ENCODE measurements around the gene YIPF1. TPM values are rescaled to one million over a fixed set of nuclear protein-coding genes. Genes with fewer than 3 reads are reported as not detected.

Gene YIPF1
- polyA plus RNA-seq, 4 donors: 19.0 to 26.2 (median 22.9) TPM

DNA sequence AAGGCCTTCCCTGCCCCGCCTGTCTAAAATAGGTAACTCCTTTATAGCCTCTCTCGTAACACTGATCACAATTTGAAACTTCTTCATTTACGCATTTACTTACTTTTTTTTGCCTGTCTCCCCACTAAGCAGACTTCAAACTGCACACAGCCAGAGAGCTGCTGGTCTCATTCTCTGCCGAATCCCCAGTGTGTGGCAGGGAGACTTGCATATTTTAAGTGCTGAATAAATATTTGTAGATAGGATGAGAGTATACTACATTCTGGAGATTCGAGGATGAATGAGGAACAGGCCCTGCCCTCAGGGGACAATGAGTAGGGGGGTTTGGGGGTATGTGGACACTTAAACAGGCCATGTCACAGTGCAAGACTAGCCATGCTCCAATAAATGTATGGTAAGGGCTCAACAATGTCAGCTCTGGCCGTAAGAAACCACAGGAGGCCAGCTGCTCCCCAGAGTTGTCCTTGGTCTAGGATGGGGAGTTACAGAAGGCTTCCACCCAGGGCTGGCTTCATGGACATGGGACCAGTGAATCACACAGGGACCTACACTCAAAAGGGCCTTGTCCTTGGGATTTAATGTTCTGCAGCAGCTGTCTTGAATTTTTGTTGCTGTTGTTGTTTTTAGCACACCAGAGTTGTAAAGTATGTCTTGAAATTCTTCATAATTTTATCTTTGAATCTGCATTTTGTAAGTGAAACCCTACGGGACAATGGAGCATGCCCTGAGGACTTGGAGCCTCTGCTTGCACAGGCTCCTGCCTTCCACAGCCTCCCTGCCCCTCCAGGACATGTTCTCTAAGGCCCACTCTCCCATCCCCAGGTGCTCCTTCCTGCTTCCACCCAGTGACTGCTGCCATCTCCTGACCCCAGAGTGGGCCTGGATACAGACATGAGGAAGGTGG, 12.9 kb upstream of the YIPF1 start:
- Histone ChIP-seq H3K4me3 (ENCODE audit: low read depth in 1 of 3, low read length in 3 of 3) (no peak overlapping the region), H3K36me3 (ENCODE audit: control insufficient read depth in 3 of 3, insufficient read depth in 2 of 3, low read depth in 1 of 3, low read length in 3 of 3) (no peaks in the 10 kb centered on the region), H3K27ac (ENCODE audit: low read depth in 1 of 3, low read length in 2 of 3) (no peak overlapping the region), H3K27me3 (ENCODE audit: control insufficient read depth in 3 of 3, insufficient read depth in 3 of 3, low read length in 3 of 3) (no peaks in the 10 kb centered on the region), H3K4me1 (ENCODE audit: control insufficient read depth in 3 of 3, insufficient read depth in 2 of 3, low read depth in 1 of 3, low read length in 2 of 3) (peaks cover 0 to 2% (median 0%) of the 10 kb centered on the region in 3 donors), H3K9me3 (ENCODE audit: control insufficient read depth in 2 of 2, insufficient read depth in 1 of 2, low read depth in 1 of 2, low read length in 1 of 2) (no peaks in the 10 kb centered on the region)
- FAIRE-seq (no peak), DNase-seq (no peak)
- WGBS, 3 donors: 76 to 85% (median 83%) methylated on average over 7 of the region's 7 CpGs

GRCh38 chr1:53899708-53900107, 10.1 kb upstream of the YIPF1 start:
- Histone ChIP-seq H3K27me3 (ENCODE audit: control insufficient read depth in 3 of 3, insufficient read depth in 3 of 3, low read length in 3 of 3) (no peaks in the 10 kb centered on the region), H3K4me3 (ENCODE audit: low read depth in 1 of 3, low read length in 3 of 3) (no peak overlapping the region), H3K4me1 (ENCODE audit: control insufficient read depth in 3 of 3, insufficient read depth in 2 of 3, low read depth in 1 of 3, low read length in 2 of 3) (peaks cover 0 to 2% (median 0%) of the 10 kb centered on the region in 3 donors), H3K9me3 (ENCODE audit: control insufficient read depth in 2 of 2, insufficient read depth in 1 of 2, low read depth in 1 of 2, low read length in 1 of 2) (no peaks in the 10 kb centered on the region), H3K27ac (ENCODE audit: low read depth in 1 of 3, low read length in 2 of 3) (no peak overlapping the region), H3K36me3 (ENCODE audit: control insufficient read depth in 3 of 3, insufficient read depth in 2 of 3, low read depth in 1 of 3, low read length in 3 of 3) (no peaks in the 10 kb centered on the region)
- WGBS, 3 donors: 76 to 81% (median 80%) methylated on average over 3 of the region's 3 CpGs
- DNase-seq (no peak), FAIRE-seq (no peak)

- no peaks in the 10 kb centered on the region for H3K27me3 ChIP-seq (ENCODE audit: control insufficient read depth in 3 of 3, insufficient read depth in 3 of 3, low read length in 3 of 3)
- DNase-seq (no peak), FAIRE-seq (no peak)
- H3K4me1 ChIP-seq (ENCODE audit: control insufficient read depth in 3 of 3, insufficient read depth in 2 of 3, low read depth in 1 of 3, low read length in 2 of 3): peaks cover 0 to 2% (median 0%) of the 10 kb centered on the region in 3 donors
- no peaks in the 10 kb centered on the region for H3K9me3 ChIP-seq (ENCODE audit: control insufficient read depth in 2 of 2, insufficient read depth in 1 of 2, low read depth in 1 of 2, low read length in 1 of 2)
- WGBS, 3 donors: 2 to 18% (median 15%) methylated on average over 2 of the region's 2 CpGs
- no peaks in the 10 kb centered on the region for H3K36me3 ChIP-seq (ENCODE audit: control insufficient read depth in 3 of 3, insufficient read depth in 2 of 3, low read depth in 1 of 3, low read length in 3 of 3)
- no peak overlapping the region for H3K27ac ChIP-seq (ENCODE audit: low read depth in 1 of 3, low read length in 2 of 3)
- no peak overlapping the region for H3K4me3 ChIP-seq (ENCODE audit: low read depth in 1 of 3, low read length in 3 of 3)
Measured at GRCh38 chr1:53899206-53899628, 9.6 kb upstream of the YIPF1 start.

DNA sequence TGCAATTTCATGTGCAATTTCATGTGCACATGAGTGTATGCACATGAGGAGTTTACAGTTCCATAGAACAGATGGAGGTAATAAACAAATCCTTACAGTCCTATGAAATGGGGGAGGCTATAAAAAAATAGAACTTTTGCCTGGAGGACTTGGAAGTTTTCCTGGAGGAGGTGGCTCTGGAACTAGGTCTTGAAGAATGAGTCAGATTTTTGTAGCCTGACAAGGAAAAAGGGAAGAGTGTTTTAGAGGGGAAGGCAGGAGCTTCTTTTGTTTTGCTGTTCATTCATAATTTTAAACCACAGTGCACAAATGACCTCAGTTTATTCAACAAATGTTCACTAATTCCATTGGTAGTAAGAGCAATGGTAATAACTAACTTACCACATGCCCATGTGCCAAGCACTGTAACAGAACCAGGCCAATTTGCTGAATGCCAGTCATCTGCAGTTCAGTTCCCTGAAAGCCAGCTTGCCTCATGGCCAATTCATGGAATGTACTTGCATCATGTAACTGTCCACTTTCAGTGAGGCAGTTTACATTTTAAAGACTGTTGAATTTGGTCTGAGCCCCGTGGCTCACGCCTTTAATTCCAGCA, 7.1 kb upstream of the YIPF1 start:
- DNase-seq: no peak
- no peak for FAIRE-seq
- no peak overlapping the region for H3K27ac ChIP-seq (ENCODE audit: low read depth in 1 of 3, low read length in 2 of 3)

DNA sequence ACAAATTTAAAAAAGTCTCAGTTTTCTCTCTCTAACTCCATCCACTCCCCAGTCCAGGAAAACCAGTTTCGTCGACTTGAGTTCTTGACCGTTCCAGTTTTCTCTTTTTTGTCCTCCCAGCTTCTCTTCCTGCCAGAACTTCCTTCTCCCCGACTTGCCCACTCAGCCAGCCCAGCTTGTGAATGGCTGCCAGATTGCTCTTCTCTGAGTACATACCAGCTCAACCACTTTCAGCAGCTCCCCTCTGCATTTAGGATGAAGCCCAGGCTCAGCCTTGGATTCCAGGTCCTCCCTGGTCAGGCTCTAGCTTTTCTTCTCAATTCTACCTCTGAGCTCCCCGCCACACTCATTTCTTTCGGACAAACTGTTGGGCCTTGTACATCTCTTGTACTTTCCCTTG, 5.8 kb upstream of the YIPF1 start:
- Histone ChIP-seq H3K4me1 (ENCODE audit: control insufficient read depth in 3 of 3, insufficient read depth in 2 of 3, low read depth in 1 of 3, low read length in 2 of 3) (peaks cover 0 to 7% (median 2%) of the 10 kb centered on the region in 3 donors), H3K27me3 (ENCODE audit: control insufficient read depth in 3 of 3, insufficient read depth in 3 of 3, low read length in 3 of 3) (no peaks in the 10 kb centered on the region), H3K4me3 (ENCODE audit: low read depth in 1 of 3, low read length in 3 of 3) (no peak overlapping the region), H3K9me3 (ENCODE audit: control insufficient read depth in 2 of 2, insufficient read depth in 1 of 2, low read depth in 1 of 2, low read length in 1 of 2) (no peaks in the 10 kb centered on the region), H3K27ac (ENCODE audit: low read depth in 1 of 3, low read length in 2 of 3) (no peak overlapping the region), H3K36me3 (ENCODE audit: control insufficient read depth in 3 of 3, insufficient read depth in 2 of 3, low read depth in 1 of 3, low read length in 3 of 3) (no peaks in the 10 kb centered on the region)
- DNase-seq (no peak), FAIRE-seq (no peak)
- WGBS, 3 donors: 78 to 87% (median 80%) methylated on average over 6 of the region's 6 CpGs

More for the DNA sequence above, 7.1 kb upstream of the YIPF1 start:
- WGBS, 3 donors: 68 to 92% (median 81%) methylated on average over 2 of the region's 2 CpGs
- no peaks in the 10 kb centered on the region for H3K36me3 ChIP-seq (ENCODE audit: control insufficient read depth in 3 of 3, insufficient read depth in 2 of 3, low read depth in 1 of 3, low read length in 3 of 3)
- H3K4me3 ChIP-seq (ENCODE audit: low read depth in 1 of 3, low read length in 3 of 3): no peak overlapping the region
- H3K9me3 ChIP-seq (ENCODE audit: control insufficient read depth in 2 of 2, insufficient read depth in 1 of 2, low read depth in 1 of 2, low read length in 1 of 2): no peaks in the 10 kb centered on the region
- peaks cover 0 to 2% (median 1%) of the 10 kb centered on the region in 3 donors for H3K4me1 ChIP-seq (ENCODE audit: control insufficient read depth in 3 of 3, insufficient read depth in 2 of 3, low read depth in 1 of 3, low read length in 2 of 3)
- H3K27me3 ChIP-seq (ENCODE audit: control insufficient read depth in 3 of 3, insufficient read depth in 3 of 3, low read length in 3 of 3): no peaks in the 10 kb centered on the region

GRCh38 chr1:53894644-53895043, 5.0 kb upstream of the YIPF1 start:
- FAIRE-seq: no peak
- Histone ChIP-seq H3K27me3 (ENCODE audit: control insufficient read depth in 3 of 3, insufficient read depth in 3 of 3, low read length in 3 of 3) (no peaks in the 10 kb centered on the region), H3K9me3 (ENCODE audit: control insufficient read depth in 2 of 2, insufficient read depth in 1 of 2, low read depth in 1 of 2, low read length in 1 of 2) (no peaks in the 10 kb centered on the region), H3K36me3 (ENCODE audit: control insufficient read depth in 3 of 3, insufficient read depth in 2 of 3, low read depth in 1 of 3, low read length in 3 of 3) (no peaks in the 10 kb centered on the region), H3K27ac (ENCODE audit: low read depth in 1 of 3, low read length in 2 of 3) (no peak overlapping the region), H3K4me1 (ENCODE audit: control insufficient read depth in 3 of 3, insufficient read depth in 2 of 3, low read depth in 1 of 3, low read length in 2 of 3) (peaks cover 0 to 7% (median 2%) of the 10 kb centered on the region in 3 donors), H3K4me3 (ENCODE audit: low read depth in 1 of 3, low read length in 3 of 3) (no peak overlapping the region)
- no peak for DNase-seq
- WGBS, 3 donors: 82 to 93% (median 89%) methylated on average over 5 of the region's 5 CpGs

DNA sequence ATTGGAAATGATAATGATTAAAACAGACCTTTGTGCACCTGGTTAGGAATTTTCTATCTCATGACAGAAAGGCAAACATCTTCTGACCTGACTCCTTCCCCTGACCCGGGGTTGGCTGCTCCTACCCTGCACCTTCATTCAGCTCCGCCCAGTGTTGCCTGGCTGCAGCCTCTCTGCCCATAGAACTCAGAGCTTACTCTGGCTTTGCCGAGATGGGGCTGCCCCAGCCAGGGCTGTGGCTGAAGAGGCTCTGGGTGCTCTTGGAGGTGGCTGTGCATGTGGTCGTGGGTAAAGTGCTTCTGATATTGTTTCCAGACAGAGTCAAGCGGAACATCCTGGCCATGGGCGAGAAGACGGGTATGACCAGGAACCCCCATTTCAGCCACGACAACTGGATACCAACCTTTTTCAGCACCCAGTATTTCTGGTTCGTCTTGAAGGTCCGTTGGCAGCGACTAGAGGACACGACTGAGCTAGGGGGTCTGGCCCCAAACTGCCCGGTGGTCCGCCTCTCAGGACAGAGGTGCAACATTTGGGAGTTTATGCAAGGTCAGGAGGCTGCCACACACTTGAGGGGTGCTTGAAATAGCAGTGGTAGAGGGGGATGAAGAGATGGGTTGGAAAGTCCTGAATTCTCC, 4.5 kb upstream of the YIPF1 start, which contains the start of gene DIO1:
TSS of gene DIO1 (plus strand) at position 189 of the 638 bp plus-strand sequence. CDS start at position 213, 24 bp downstream.
- Histone ChIP-seq H3K4me3 (ENCODE audit: low read depth in 1 of 3, low read length in 3 of 3) (no peak within 1 kb of the TSS), H3K27me3 (ENCODE audit: control insufficient read depth in 3 of 3, insufficient read depth in 3 of 3, low read length in 3 of 3) (no peaks in the 10 kb centered on the region), H3K9me3 (ENCODE audit: control insufficient read depth in 2 of 2, insufficient read depth in 1 of 2, low read depth in 1 of 2, low read length in 1 of 2) (no peaks in the 10 kb centered on the region), H3K36me3 (ENCODE audit: control insufficient read depth in 3 of 3, insufficient read depth in 2 of 3, low read depth in 1 of 3, low read length in 3 of 3) (no peaks in the 10 kb centered on the region), H3K27ac (ENCODE audit: low read depth in 1 of 3, low read length in 2 of 3) (peak within 1 kb of the TSS in 1 of 3 donors; percentile 26), H3K4me1 (ENCODE audit: control insufficient read depth in 3 of 3, insufficient read depth in 2 of 3, low read depth in 1 of 3, low read length in 2 of 3) (peaks cover 0 to 7% (median 0%) of the 10 kb centered on the region in 3 donors)
- FAIRE-seq: no peak
- WGBS, 3 donors: 68 to 75% (median 71%) methylated on average over 14 of the region's 14 CpGs
- peak in 1 of 2 donors; percentile 43 for DNase-seq

DNA sequence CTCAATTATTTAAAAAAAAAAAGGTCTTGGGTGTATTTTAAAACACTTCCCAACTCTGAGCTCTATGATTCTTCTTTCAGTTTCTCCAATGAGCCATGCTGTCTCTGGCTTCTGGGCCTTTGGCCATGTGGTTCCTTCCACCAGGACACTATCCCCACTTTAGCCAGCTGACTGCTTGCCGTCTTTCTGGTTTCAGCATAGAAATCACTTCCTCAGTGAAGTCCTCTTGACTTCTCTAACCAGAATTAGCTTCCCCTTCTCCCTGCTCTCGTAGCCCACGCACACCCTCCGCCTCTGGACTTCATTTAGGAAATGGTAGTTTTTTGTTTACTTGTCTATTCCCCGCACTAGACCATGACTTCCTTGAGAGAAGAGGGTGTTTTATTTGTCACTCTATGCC, 3.3 kb upstream of the YIPF1 start:
- H3K9me3 ChIP-seq (ENCODE audit: control insufficient read depth in 2 of 2, insufficient read depth in 1 of 2, low read depth in 1 of 2, low read length in 1 of 2): no peaks in the 10 kb centered on the region
- DNase-seq (no peak), FAIRE-seq (no peak)
- H3K4me3 ChIP-seq (ENCODE audit: low read depth in 1 of 3, low read length in 3 of 3): no peak overlapping the region
- peak overlapping the region in 1 of 3 donors; percentile 26 for H3K27ac ChIP-seq (ENCODE audit: low read depth in 1 of 3, low read length in 2 of 3)
- H3K36me3 ChIP-seq (ENCODE audit: control insufficient read depth in 3 of 3, insufficient read depth in 2 of 3, low read depth in 1 of 3, low read length in 3 of 3): no peaks in the 10 kb centered on the region
- H3K4me1 ChIP-seq (ENCODE audit: control insufficient read depth in 3 of 3, insufficient read depth in 2 of 3, low read depth in 1 of 3, low read length in 2 of 3): peaks cover 0 to 7% (median 2%) of the 10 kb centered on the region in 3 donors
- no peaks in the 10 kb centered on the region for H3K27me3 ChIP-seq (ENCODE audit: control insufficient read depth in 3 of 3, insufficient read depth in 3 of 3, low read length in 3 of 3)
- 55 to 86% (median 82%) methylated on average over 5 of the region's 5 CpGs for WGBS, 3 donors
